ENCODE results near the gene DAZAP1. TPM values are rescaled to one million over a fixed set of nuclear protein-coding genes. Genes with fewer than 3 reads are reported as not detected.

DAZAP1 gene
- polyA plus RNA-seq, 1 donor (not counting 4 experiments of a cell fraction or from before 2014, with no cell fraction given) = 99.2 TPM

DNA sequence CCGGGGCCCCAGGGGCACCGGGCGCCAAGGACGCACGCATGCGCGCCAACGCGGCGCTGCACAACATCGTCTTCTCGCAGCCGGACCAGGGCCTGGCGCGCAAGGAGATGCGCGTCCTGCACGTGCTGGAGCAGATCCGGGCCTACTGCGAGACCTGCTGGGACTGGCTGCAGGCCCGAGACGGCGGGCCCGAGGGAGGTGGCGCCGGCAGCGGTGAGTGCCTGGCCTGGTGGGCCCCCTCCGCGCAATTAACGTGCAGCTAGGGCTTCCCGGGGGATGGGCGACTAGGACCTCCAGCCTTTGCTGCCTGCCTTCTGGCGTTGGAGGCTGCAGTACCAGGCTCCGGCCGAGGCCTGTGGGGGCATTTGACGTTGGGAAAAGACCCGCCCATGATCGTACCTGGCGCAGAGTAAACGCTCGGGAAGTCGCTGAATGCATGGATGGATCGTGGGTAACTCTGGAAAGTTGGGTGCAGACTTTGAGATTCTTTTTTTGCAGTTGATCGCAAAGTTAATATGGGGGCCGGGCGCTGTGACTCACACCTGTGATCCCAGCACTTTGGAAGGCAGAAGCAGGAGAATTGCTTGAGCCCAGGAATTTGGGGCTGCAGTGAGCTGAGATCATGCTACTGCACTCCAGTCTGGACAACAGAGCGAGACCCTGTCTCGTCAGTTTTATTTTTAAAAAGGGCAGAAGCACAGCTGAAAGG lies 49.8 kb downstream of the DAZAP1 start:
- TF ChIP-seq, protein P1, sequence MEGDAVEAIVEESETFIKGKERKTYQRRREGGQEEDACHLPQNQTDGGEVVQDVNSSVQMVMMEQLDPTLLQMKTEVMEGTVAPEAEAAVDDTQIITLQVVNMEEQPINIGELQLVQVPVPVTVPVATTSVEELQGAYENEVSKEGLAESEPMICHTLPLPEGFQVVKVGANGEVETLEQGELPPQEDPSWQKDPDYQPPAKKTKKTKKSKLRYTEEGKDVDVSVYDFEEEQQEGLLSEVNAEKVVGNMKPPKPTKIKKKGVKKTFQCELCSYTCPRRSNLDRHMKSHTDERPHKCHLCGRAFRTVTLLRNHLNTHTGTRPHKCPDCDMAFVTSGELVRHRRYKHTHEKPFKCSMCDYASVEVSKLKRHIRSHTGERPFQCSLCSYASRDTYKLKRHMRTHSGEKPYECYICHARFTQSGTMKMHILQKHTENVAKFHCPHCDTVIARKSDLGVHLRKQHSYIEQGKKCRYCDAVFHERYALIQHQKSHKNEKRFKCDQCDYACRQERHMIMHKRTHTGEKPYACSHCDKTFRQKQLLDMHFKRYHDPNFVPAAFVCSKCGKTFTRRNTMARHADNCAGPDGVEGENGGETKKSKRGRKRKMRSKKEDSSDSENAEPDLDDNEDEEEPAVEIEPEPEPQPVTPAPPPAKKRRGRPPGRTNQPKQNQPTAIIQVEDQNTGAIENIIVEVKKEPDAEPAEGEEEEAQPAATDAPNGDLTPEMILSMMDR (optimal IDR thresholded peaks at IDR 0.05 in 1 of 3, IDR thresholded peaks at IDR 0.05 in 1 of 3, conservative IDR thresholded peaks at IDR 0.05 in 1 of 3; ENCODE audit: extremely low read depth in 1 of 3, insufficient read depth in 2 of 3, low read length in 3 of 3) = peak in 1 of 3 experiments; percentile 26
- no peak for TF ChIP-seq EZH2 (IDR thresholded peaks at IDR 0.05; ENCODE audit: low read length)
- no peak overlapping the region for H3K9ac ChIP-seq (ENCODE audit: control insufficient read depth, extremely low read depth, insufficient read depth, low read length)
- no peak overlapping the region for H2AFZ ChIP-seq (ENCODE audit: control insufficient read depth, low read length)
- no peaks in the 10 kb centered on the region for H3K9me1 ChIP-seq (ENCODE audit: control insufficient read depth, extremely low read depth, insufficient read depth, low read length)
- DNase-seq (ENCODE audit: low read depth, low spot score) (no peak), FAIRE-seq (no peak)
- H3K4me1 ChIP-seq (ENCODE audit: control insufficient read depth, extremely low read depth, insufficient read depth, low read length) = peaks cover 6% of the 10 kb centered on the region
- H3K4me3 ChIP-seq (ENCODE audit: control insufficient read depth in 2 of 3, extremely low read depth in 1 of 3, insufficient read depth in 2 of 3, low read depth in 1 of 3, low read length in 3 of 3) = no peak overlapping the region
- H3K27me3 ChIP-seq (ENCODE audit: control insufficient read depth, extremely low read depth, insufficient read depth, low read length) = peaks cover 54% of the 10 kb centered on the region
- dilution Hi-C loops (cut with MboI; ENCODE audit: extremely low pct_ligation_motif_present, low sequenced_read_pairs) = no loop called here
- H3K79me2 ChIP-seq (ENCODE audit: control insufficient read depth, insufficient read depth, low read length) = no peaks in the 10 kb centered on the region
- H3K4me2 ChIP-seq (ENCODE audit: control insufficient read depth, extremely low read depth, insufficient read depth, low read depth, low read length) = no peak overlapping the region
- no peak overlapping the region for H3K27ac ChIP-seq (ENCODE audit: control insufficient read depth, insufficient read depth, low read length)
- H4K20me1 ChIP-seq (ENCODE audit: control insufficient read depth, extremely low read depth, insufficient read depth, low read length) = no peaks in the 10 kb centered on the region
- no peaks in the 10 kb centered on the region for H3K36me3 ChIP-seq (ENCODE audit: control insufficient read depth in 2 of 2, extremely low read depth in 1 of 2, insufficient read depth in 2 of 2, low read length in 2 of 2)
- H3K9me3 ChIP-seq (ENCODE audit: control insufficient read depth, low read depth, low read length) = no peaks in the 10 kb centered on the region

DNA sequence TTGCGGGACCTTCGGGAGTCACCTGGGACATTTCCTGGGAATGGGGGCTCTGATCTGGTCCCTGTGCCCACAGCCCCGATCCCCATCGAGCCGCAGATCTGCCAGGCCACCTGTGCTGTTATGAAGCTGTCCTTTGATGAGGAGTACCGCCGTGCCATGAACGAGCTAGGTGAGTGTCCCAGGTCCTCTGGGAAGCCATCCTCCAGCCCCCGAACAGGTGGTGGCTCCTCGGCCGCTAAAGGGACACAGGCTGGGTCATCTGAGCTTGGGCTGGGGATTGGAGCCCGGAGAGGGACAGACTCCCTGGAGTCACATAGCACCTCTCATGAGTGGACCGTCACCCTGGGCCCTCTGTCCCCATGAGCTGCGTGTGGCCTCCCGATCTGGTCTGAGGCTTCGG lies 50.5 kb downstream of the DAZAP1 start:
- peaks cover 47% of the 10 kb centered on the region for H3K27me3 ChIP-seq (ENCODE audit: control insufficient read depth, extremely low read depth, insufficient read depth, low read length)
- dilution Hi-C loops (cut with MboI; ENCODE audit: extremely low pct_ligation_motif_present, low sequenced_read_pairs) = no loop called here
- no peak overlapping the region for H3K4me2 ChIP-seq (ENCODE audit: control insufficient read depth, extremely low read depth, insufficient read depth, low read depth, low read length)
- no peaks in the 10 kb centered on the region for H3K9me3 ChIP-seq (ENCODE audit: control insufficient read depth, low read depth, low read length)
- no peaks in the 10 kb centered on the region for H3K36me3 ChIP-seq (ENCODE audit: control insufficient read depth in 2 of 2, extremely low read depth in 1 of 2, insufficient read depth in 2 of 2, low read length in 2 of 2)
- no peaks in the 10 kb centered on the region for H3K9me1 ChIP-seq (ENCODE audit: control insufficient read depth, extremely low read depth, insufficient read depth, low read length)
- FAIRE-seq = no peak
- H3K27ac ChIP-seq (ENCODE audit: control insufficient read depth, insufficient read depth, low read length) = no peak overlapping the region
- H2AFZ ChIP-seq (ENCODE audit: control insufficient read depth, low read length) = no peak overlapping the region
- no peaks in the 10 kb centered on the region for H4K20me1 ChIP-seq (ENCODE audit: control insufficient read depth, extremely low read depth, insufficient read depth, low read length)
- no peaks in the 10 kb centered on the region for H3K79me2 ChIP-seq (ENCODE audit: control insufficient read depth, insufficient read depth, low read length)
- no peak overlapping the region for H3K9ac ChIP-seq (ENCODE audit: control insufficient read depth, extremely low read depth, insufficient read depth, low read length)
- no peak for DNase-seq (ENCODE audit: low read depth, low spot score)
- peaks cover 6% of the 10 kb centered on the region for H3K4me1 ChIP-seq (ENCODE audit: control insufficient read depth, extremely low read depth, insufficient read depth, low read length)
- TF ChIP-seq EZH2 (IDR thresholded peaks at IDR 0.05; ENCODE audit: low read length) = no peak
- TF ChIP-seq, protein P1 (optimal IDR thresholded peaks at IDR 0.05 in 1 of 3, IDR thresholded peaks at IDR 0.05 in 1 of 3, conservative IDR thresholded peaks at IDR 0.05 in 1 of 3; ENCODE audit: extremely low read depth in 1 of 3, insufficient read depth in 2 of 3, low read length in 3 of 3) = no peak
- no peak overlapping the region for H3K4me3 ChIP-seq (ENCODE audit: control insufficient read depth in 2 of 3, extremely low read depth in 1 of 3, insufficient read depth in 2 of 3, low read depth in 1 of 3, low read length in 3 of 3)

All from keratinocyte (primary cell).